Measurements from ENCODE around the gene SMPD4. TPM values are rescaled to one million over a fixed set of nuclear protein-coding genes. Genes with fewer than 3 reads are reported as not detected.
A peak's percentile ranks its signal among the peaks of the same experiment; 100 is the strongest.
"Not testable (repeated sequence)": the region's sequence is repeated elsewhere in the genome, so short reads cannot be mapped to it uniquely, and the experiment has no call there.

Gene SMPD4
- total RNA-seq, 3 donors from 2014 or later = 28.0 to 50.1 (median 41.3) TPM

GRCh38 chr2:130152816-130153595, 28.4 kb downstream of the SMPD4 start:
- Histone ChIP-seq H3K9me3 (no peaks in the 10 kb centered on the region), H3K36me3 (no peaks in the 10 kb centered on the region), H3K4me1 (no peaks in the 10 kb centered on the region), H3K4me3 (no peak overlapping the region), H3K27ac (no peak overlapping the region), H3K27me3 (no peaks in the 10 kb centered on the region)
- intact Hi-C loops (cut with DNase I; ENCODE audit: low total_unique reads) = no loop called here
- no peak for DNase-seq (ENCODE audit: low spot score in 2 of 2)
- no peak for TF ChIP-seq POLR2AphosphoS5 (IDR thresholded peaks at IDR 0.05)
- TF ChIP-seq POLR2A (IDR thresholded peaks at IDR 0.05) = no peak
- no peak for TF ChIP-seq CTCF (IDR thresholded peaks at IDR 0.05)

- intact Hi-C loops (cut with DNase I; ENCODE audit: low total_unique reads); H3K27ac ChIP-seq; H3K9me3 ChIP-seq; H3K27me3 ChIP-seq; DNase-seq (ENCODE audit: low spot score in 2 of 2); H3K4me1 ChIP-seq; H3K36me3 ChIP-seq; H3K4me3 ChIP-seq: not testable (repeated sequence)
These were observed 29.1 kb downstream of the SMPD4 start for GRCh38 chr2:130152136-130152815.

GRCh38 chr2:130151145-130151512, 30.3 kb downstream of the SMPD4 start:
- H3K27ac ChIP-seq; H3K4me3 ChIP-seq; intact Hi-C loops (cut with DNase I; ENCODE audit: low total_unique reads); H3K4me1 ChIP-seq; H3K36me3 ChIP-seq; H3K27me3 ChIP-seq; DNase-seq (ENCODE audit: low spot score in 2 of 2); H3K9me3 ChIP-seq: not testable (repeated sequence)

GRCh38 chr2:130150181-130151144, 30.9 kb downstream of the SMPD4 start:
- Histone ChIP-seq H3K27me3 (no peaks in the 10 kb centered on the region), H3K9me3 (no peaks in the 10 kb centered on the region), H3K4me1 (no peaks in the 10 kb centered on the region), H3K27ac (no peak overlapping the region), H3K4me3 (no peak overlapping the region), H3K36me3 (no peaks in the 10 kb centered on the region)
- intact Hi-C loops (cut with DNase I; ENCODE audit: low total_unique reads) = no loop called here
- no peak for DNase-seq (ENCODE audit: low spot score in 2 of 2)
- no peak for TF ChIP-seq CTCF (IDR thresholded peaks at IDR 0.05)
- TF ChIP-seq POLR2A (IDR thresholded peaks at IDR 0.05) = no peak
- no peak for TF ChIP-seq POLR2AphosphoS5 (IDR thresholded peaks at IDR 0.05)

- H3K36me3 ChIP-seq; H3K9me3 ChIP-seq; H3K27me3 ChIP-seq; DNase-seq (ENCODE audit: low spot score in 2 of 2); H3K4me3 ChIP-seq; H3K27ac ChIP-seq; intact Hi-C loops (cut with DNase I; ENCODE audit: low total_unique reads); H3K4me1 ChIP-seq: not testable (repeated sequence)
These were observed 32.9 kb downstream of the SMPD4 start for GRCh38 chr2:130148515-130148914.

GRCh38 chr2:130145006-130145414, 36.4 kb downstream of the SMPD4 start, which contains the start of gene CCDC74B:
CCDC74B (minus strand) TSS chr2:130145112; CDS start chr2:130144996, 116 bp downstream.
- H3K4me1 ChIP-seq; H3K9me3 ChIP-seq; H3K36me3 ChIP-seq; H3K27me3 ChIP-seq; H3K27ac ChIP-seq; intact Hi-C loops (cut with DNase I; ENCODE audit: low total_unique reads): not testable (repeated sequence)
- H3K4me3 ChIP-seq = peak within 1 kb of the TSS; percentile 23 to 57 (median 44)
- peak in 1 of 2 donors; percentile 21 for DNase-seq (ENCODE audit: low spot score in 2 of 2)

- H3K9me3 ChIP-seq; intact Hi-C loops (cut with DNase I; ENCODE audit: low total_unique reads); H3K27ac ChIP-seq; H3K4me1 ChIP-seq; H3K36me3 ChIP-seq; H3K27me3 ChIP-seq: not testable (repeated sequence)
- peak overlapping the region in 2 of 3 donors; percentile 44 to 57 for H3K4me3 ChIP-seq
- peak in 1 of 2 donors; percentile 4 for DNase-seq (ENCODE audit: low spot score in 2 of 2)
These were observed 37.9 kb downstream of the SMPD4 start for GRCh38 chr2:130143266-130144039.

- intact Hi-C loops (cut with DNase I; ENCODE audit: low total_unique reads); H3K9me3 ChIP-seq; H3K4me1 ChIP-seq; H3K36me3 ChIP-seq; H3K4me3 ChIP-seq; H3K27me3 ChIP-seq; H3K27ac ChIP-seq: not testable (repeated sequence)
- DNase-seq (ENCODE audit: low spot score in 2 of 2) = peak in 1 of 2 donors; percentile 7
These were observed 38.8 kb downstream of the SMPD4 start for GRCh38 chr2:130142396-130143265.

GRCh38 chr2:130141645-130142370, 39.6 kb downstream of the SMPD4 start:
- H3K4me1 ChIP-seq; H3K27me3 ChIP-seq; H3K27ac ChIP-seq; H3K9me3 ChIP-seq; H3K36me3 ChIP-seq; DNase-seq (ENCODE audit: low spot score in 2 of 2); H3K4me3 ChIP-seq; intact Hi-C loops (cut with DNase I; ENCODE audit: low total_unique reads): not testable (repeated sequence)

All from breast epithelium (tissue), 4 donors.